NK-92 (cell line): Measurements from ENCODE around the gene AOPEP.

Experiments
- DNase-seq: peaks from one replicate; lab custom pipeline; 2025; ENCODE audit not compliant: unreplicated experiment; lab: John Stamatoyannopoulos, UW

Gene AOPEP

DNA sequence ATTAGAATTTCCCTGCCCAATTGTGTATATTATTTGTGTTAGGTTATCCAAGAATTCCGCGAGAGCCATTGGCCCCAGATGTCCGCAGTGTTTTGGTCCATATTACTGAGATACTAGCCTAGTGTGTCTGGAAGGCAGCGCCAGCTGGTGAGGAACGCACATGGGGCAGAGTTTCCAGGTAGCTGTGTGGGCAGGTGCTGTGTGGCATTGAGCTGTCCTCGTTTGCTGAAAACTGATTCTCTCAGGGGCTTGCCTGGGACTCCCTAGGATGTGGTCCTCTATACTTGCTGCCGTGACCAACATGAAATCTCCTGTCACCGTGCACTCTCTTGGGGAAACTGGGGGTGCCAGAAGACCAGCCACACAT is 302.3 kb downstream of the AOPEP start:
- DNase-seq = no peak

DNA sequence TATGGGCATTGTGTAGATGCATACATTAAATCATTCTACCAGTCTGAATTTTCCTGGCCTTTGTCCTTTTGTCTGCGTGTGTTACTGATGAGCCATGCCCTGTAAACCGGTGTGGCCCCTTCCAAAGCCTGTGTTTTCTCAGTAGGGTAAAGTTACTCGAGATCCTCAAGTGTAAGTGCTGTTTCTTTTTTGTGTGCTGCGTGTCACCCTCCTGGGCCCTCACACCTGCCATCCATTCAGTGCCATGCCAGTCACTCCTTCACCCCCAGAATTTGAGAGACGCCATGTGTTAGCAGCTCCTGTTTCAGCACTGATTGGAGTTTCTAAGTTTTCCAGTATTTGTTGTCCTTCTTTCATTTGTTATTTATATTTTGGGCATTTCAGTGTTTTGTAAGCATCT is 302.8 kb downstream of the AOPEP start:
- DNase-seq = no peak

DNA sequence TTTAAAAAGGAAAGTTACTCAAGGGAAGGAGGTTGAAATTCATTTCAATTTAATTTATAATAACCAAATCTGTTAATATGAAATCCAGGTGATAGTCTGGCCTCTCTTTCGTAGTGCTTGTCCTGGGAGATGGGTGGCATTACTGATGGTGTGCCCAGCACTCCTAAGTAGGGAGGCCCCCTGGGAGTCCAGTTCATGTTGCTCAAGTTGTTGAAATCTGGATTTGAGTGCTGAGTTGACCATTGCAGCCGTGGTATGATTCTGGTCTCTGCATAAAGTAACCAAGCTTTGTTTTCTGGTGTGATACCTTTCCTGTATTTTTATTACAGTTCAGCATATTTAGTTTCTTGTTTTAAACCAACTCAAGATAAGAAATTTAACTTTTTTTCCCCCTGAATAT is 303.2 kb downstream of the AOPEP start:
- DNase-seq = no peak

GRCh38 chr9:95030344-95030743 is 303.8 kb downstream of the AOPEP start:
- no peak for DNase-seq

- DNase-seq = no peak
These were observed 304.6 kb downstream of the AOPEP start for GRCh38 chr9:95030920-95031642.

DNA sequence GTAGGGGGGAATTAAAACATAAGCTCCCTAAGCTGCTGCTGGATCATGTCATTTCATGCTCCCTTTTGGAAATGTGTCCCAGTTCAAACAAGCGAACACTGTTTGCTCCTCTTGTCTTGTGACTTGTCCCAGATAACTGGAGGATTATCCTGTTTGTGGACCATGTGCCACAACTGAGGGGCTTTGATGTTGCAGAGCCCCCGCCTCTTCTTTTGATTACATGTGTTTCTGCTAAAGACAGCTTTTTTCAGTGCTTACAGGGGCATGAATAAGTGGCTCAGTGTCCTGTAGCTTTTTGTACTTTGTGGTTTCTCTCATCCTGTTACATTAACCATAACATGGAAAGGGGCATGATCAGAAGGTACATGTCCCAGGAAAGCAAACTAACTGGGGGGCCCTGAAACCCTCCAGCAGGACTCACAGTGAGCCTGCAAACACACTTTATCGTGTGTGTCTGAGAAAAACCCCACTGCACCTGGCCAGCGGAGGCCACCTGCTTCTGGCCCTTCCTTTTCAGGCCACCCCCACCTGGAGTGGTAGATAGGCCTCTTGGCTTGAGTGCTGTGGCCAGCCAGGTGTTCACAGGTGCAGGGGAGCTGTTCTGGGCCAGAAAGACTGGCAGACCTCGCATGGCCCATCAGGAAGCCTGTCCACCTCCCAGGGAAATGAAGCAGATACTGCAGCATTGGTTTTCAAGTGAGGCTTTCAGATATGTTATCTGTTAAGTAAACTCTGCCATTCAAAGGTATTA is 305.4 kb downstream of the AOPEP start:
- DNase-seq = no peak

DNA sequence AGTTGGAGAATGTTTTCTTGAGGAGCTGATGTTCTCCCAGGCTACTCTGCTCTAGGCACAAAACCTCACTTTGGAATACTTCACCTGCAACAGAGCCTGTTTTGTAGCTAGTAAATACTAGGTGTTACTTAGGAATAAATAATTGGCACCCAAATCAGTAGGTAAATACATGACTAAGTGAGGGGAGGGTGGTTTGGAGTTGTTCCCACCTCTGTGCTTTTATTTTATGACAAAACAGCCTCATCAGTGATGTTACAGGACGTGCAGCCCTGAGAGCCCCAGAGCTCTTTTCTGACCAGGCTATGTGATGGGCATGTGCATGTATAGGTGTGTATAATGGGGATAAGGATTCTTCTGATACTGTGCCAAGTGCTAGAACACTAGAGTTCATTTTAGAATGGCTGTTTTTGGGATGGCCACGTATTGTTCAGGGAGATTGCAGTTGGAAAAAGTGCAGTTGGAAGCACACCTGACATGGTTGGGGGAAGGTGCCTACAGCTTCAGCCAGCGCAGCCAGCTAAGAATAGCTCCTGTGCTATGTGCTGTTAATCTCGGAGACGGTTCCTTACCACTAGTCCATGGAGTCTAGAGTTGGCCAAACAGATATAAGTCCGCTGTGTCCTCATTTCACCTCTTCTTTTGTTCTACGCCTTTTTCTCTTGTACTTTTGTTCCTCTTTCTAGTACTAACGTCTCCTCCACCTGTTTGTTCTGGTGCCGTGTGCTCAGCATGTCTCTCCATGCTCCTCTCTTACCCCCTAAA is 306.3 kb downstream of the AOPEP start:
- no peak for DNase-seq

DNA sequence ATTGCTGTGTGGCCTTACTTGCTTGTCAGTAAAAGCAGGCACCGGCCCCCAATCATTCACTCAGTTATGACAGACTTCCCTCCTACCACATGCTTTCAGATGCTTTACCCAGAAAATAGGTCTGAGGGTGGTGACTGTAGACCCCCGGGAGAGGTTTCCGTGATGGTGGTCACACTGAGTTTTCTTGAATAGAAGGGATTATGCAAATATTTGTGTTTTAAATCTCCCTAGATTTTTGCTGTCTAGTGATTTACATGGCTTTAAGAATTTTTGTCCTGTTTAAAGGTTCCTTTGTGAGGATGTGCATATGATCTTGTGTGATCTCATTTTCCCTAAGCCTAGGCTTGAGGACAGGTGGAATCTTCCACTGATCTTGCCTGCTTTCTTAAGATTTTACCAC is 309.3 kb downstream of the AOPEP start:
- DNase-seq = no peak

GRCh38 chr9:95036676-95037075 is 310.2 kb downstream of the AOPEP start:
- no peak for DNase-seq

- DNase-seq = no peak
These were observed 311.5 kb downstream of the AOPEP start for GRCh38 chr9:95037789-95038521.

- DNase-seq = no peak
These were observed 312.2 kb downstream of the AOPEP start for GRCh38 chr9:95038666-95039065.

DNA sequence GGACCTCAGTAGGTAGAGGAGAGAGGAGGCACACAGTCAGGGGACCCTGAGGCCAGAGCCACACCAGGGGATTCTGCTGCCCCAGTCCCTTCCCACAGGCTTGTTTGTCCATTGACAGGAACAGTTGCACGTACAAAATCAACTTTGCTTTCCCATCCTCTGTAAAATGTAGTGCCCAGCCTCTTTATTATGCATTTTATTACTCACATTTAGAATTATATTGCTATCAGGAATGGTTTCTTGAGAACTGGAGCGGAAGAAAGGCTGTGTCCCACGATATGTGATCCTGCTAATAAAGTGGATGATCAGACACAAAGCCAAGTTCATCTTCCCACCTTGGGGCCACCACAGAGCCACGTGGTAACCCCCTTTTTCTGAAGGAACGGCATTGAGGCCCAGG is 313.6 kb downstream of the AOPEP start:
- no peak for DNase-seq

DNA sequence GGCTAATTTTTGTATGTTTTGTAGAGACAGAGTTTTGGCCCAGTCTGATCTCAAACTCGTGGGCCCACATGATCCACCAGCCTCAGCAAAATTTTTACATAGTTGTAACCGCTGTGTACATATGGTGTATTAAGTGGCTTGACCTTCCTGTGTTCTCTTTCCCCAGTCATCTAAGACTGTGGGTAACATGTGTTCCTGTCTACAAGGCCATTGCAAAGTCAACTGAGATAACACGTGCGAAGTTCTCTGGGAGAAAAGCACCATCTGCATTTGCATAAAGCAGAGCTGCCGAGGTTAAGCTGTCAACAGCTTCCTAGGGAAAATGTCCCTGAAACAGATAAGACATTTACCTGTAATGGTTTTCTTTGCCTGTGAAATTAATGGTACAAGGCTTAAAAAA is 317.3 kb downstream of the AOPEP start:
- DNase-seq = no peak

DNA sequence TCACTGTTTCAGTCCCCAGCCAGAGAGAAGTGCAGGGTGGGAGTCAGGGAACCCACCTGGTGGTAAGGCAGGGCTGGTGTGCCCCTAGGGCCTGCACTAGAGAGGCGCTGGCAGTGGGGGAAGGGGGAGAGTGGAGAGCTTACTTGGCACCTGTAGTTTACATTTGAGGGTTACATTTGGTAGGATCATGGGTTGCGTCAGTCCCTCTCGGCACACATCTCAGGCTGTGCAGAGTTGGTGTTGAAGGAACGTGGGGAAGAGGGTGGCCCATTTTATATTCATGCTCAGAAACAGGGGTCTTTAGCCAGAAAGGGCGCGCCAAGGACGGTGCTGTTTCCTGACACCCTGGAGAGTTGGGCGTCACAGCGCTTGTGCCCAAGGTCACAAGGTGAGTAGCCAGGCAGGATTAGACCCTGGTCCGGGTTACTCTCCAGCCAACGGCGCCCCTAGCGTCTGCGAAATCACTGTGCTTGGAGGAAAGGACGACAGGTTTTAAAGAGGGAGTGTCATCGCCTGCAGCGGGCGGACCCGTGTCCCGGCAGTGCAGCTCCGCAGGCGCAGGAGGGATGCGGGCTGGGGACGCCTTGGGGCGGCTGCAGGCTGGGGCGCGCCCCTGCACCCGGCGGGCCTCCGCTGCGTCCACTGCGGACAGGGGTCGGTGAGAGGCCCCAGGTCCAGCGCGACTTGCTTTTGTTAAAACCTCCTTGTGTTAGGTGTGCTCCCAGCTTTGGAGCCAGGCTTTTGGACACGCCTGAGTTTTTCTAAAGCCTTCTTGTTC is 318.4 kb downstream of the AOPEP start:
- no peak for DNase-seq

GRCh38 chr9:95045751-95046150 is 319.3 kb downstream of the AOPEP start:
- DNase-seq = no peak

- no peak for DNase-seq
These were observed 321.1 kb downstream of the AOPEP start for GRCh38 chr9:95047452-95048224.

GRCh38 chr9:95048225-95049087 is 322.0 kb downstream of the AOPEP start:
- no peak for DNase-seq

GRCh38 chr9:95049761-95050160 is 323.3 kb downstream of the AOPEP start:
- DNase-seq = no peak
